Renal pelvis (tissue), 4 donors: ENCODE measurements around the gene USHBP1. TPM values are rescaled to one million over a fixed set of nuclear protein-coding genes. Genes with fewer than 3 reads are reported as not detected.
A peak's percentile ranks its signal among the peaks of the same experiment; 100 is the strongest.

ENCODE experiments used
- DNase-seq: peaks from one replicate; pipeline ENCODE4 v3.0.0-alpha.2; 2013
- polyA plus RNA-seq, 3 donors: library from polyadenylated mRNA; unstranded; fragments of 120-200 nt; gene quantifications; one replicate each; pipeline ENCODE4 v1.2.1, GENCODE V29; 2013; ENCODE audit not compliant: insufficient read length in 3 of 3

USHBP1 gene
- polyA plus RNA-seq, 3 donors, result 5.9 to 7.8 (median 6.0) TPM

- peak; percentile 94 for DNase-seq
Observed at GRCh38 chr19:17215127-17215971, 49.2 kb downstream of the USHBP1 start, which contains the start of gene USE1. TSS of gene USE1 (plus strand) at chr19:17215357. CDS start at chr19:17215406, 49 bp downstream.

GRCh38 chr19:17214508-17215126 lies 49.9 kb downstream of the USHBP1 start:
- no peak for DNase-seq

- no peak for DNase-seq
Observed at GRCh38 chr19:17213334-17213733, 51.2 kb downstream of the USHBP1 start.

GRCh38 chr19:17211547-17212446 lies 52.7 kb downstream of the USHBP1 start:
- DNase-seq, result no peak

GRCh38 chr19:17210296-17210695 lies 54.2 kb downstream of the USHBP1 start:
- no peak for DNase-seq

GRCh38 chr19:17209126-17210036 lies 55.2 kb downstream of the USHBP1 start:
- DNase-seq, result no peak

GRCh38 chr19:17206736-17207581 lies 57.6 kb downstream of the USHBP1 start:
- no peak for DNase-seq

GRCh38 chr19:17205237-17206140 lies 59.1 kb downstream of the USHBP1 start:
- DNase-seq, result peak; percentile 38

- no peak for DNase-seq
Observed at GRCh38 chr19:17202713-17203112, 61.8 kb downstream of the USHBP1 start.

GRCh38 chr19:17202249-17202648 lies 62.3 kb downstream of the USHBP1 start:
- DNase-seq, result no peak

- no peak for DNase-seq
Observed at GRCh38 chr19:17200408-17201079, 64.0 kb downstream of the USHBP1 start.

Other genes with a start within 250 kb of the USHBP1 start
- 10 to 100 TPM; 43.6 to 53.0 (median 44.0) TPM for gene CPAMD8, start 237.9 kb downstream of the USHBP1 start, polyA plus RNA-seq
- gene HAUS8, start 189.3 kb downstream of the USHBP1 start, polyA plus RNA-seq, result 10 to 100 TPM; 12.5 to 17.0 (median 14.8) TPM
- gene MYO9B, start 189.0 kb downstream of the USHBP1 start, polyA plus RNA-seq, result 10 to 100 TPM; 54.4 to 64.1 (median 56.9) TPM
- 10 to 100 TPM; 27.1 to 35.5 (median 29.1) TPM for gene USE1, start 49.4 kb downstream of the USHBP1 start, polyA plus RNA-seq
- gene OCEL1, start 38.5 kb downstream of the USHBP1 start, polyA plus RNA-seq, result 10 to 100 TPM; 20.4 to 22.9 (median 21.2) TPM
- gene NR2F6, start 18.8 kb downstream of the USHBP1 start, polyA plus RNA-seq, result 10 to 100 TPM; 45.9 to 70.9 (median 56.8) TPM
- 100 to 1,000 TPM in 2 of 3 donors, 10 to 100 TPM in 1; 96.7 to 113 (median 107) TPM for gene BABAM1, start 2.7 kb upstream of the USHBP1 start, polyA plus RNA-seq
- gene ANKLE1, start 17.2 kb upstream of the USHBP1 start, polyA plus RNA-seq, result 1 to 10 TPM in 2 of 3 donors, under 1 TPM in 1; 0.91 to 2.3 (median 1.9) TPM
- gene ABHD8, start 38.7 kb upstream of the USHBP1 start, polyA plus RNA-seq, result 10 to 100 TPM in 2 of 3 donors, 1 to 10 TPM in 1; 9.7 to 13.5 (median 12.3) TPM
- gene MRPL34, start 41.1 kb upstream of the USHBP1 start, polyA plus RNA-seq, result 10 to 100 TPM; 59.2 to 71.3 (median 63.5) TPM
- 10 to 100 TPM; 34.6 to 42.5 (median 40.7) TPM for gene DDA1, start 44.8 kb upstream of the USHBP1 start, polyA plus RNA-seq
- 10 to 100 TPM; 11.2 to 17.0 (median 16.4) TPM for gene ANO8, start 70.1 kb upstream of the USHBP1 start, polyA plus RNA-seq
- 10 to 100 TPM; 17.4 to 39.2 (median 34.1) TPM for gene GTPBP3, start 72.8 kb upstream of the USHBP1 start, polyA plus RNA-seq
- 100 to 1,000 TPM; 167 to 245 (median 205) TPM for gene PLVAP, start 112.6 kb upstream of the USHBP1 start, polyA plus RNA-seq
- gene CCDC194, start 129.5 kb upstream of the USHBP1 start, polyA plus RNA-seq, result 1 to 10 TPM; 1.8 to 7.3 (median 6.7) TPM
- gene BST2, start 140.9 kb upstream of the USHBP1 start, polyA plus RNA-seq, result 100 to 1,000 TPM; 130 to 149 (median 140) TPM
- 10 to 100 TPM; 68.3 to 87.5 (median 73.0) TPM for gene MVB12A, start 155.3 kb upstream of the USHBP1 start, polyA plus RNA-seq
- gene TMEM221, start 183.9 kb upstream of the USHBP1 start, polyA plus RNA-seq, result 1 to 10 TPM; 2.5 to 3.2 (median 3.1) TPM
- gene NXNL1, start 196.2 kb upstream of the USHBP1 start, polyA plus RNA-seq, result under 1 TPM in 1 of 3 donors, not detected in 2; 0.25 TPM
- gene SLC27A1, start 205.8 kb upstream of the USHBP1 start, polyA plus RNA-seq, result 10 to 100 TPM; 14.0 to 22.6 (median 19.6) TPM
- 10 to 100 TPM; 74.5 to 92.6 (median 86.3) TPM for gene PGLS, start 246.9 kb upstream of the USHBP1 start, polyA plus RNA-seq